ENCODE results near the gene CLEC16A.
A peak's percentile ranks its signal among the peaks of the same experiment; 100 is the strongest.

The CLEC16A gene

GRCh38 chr16:11164482-11165270 is 220.3 kb downstream of the CLEC16A start:
- DNase-seq: no peak

DNA sequence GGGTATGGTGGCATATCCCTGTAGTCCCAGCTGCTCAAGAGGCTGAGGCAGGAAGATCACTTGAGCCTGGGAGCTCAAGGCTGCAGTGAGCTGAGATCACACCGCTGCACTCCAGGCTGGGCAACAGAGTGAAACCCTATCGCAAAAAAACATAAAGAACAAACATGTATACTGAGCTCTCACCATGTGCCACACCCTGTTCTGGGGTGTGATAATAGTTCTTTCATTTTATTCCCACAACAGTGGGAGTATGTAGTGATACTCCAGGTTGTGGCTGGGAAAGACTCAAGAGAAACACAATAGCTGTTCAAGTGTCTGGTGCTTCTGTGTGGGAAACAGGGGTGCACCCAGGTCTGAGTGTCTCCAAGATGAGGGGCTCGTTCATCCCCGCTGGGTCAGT is 221.0 kb downstream of the CLEC16A start:
- DNase-seq: no peak

GRCh38 chr16:11165894-11166665 is 221.7 kb downstream of the CLEC16A start:
- no peak for DNase-seq

DNA sequence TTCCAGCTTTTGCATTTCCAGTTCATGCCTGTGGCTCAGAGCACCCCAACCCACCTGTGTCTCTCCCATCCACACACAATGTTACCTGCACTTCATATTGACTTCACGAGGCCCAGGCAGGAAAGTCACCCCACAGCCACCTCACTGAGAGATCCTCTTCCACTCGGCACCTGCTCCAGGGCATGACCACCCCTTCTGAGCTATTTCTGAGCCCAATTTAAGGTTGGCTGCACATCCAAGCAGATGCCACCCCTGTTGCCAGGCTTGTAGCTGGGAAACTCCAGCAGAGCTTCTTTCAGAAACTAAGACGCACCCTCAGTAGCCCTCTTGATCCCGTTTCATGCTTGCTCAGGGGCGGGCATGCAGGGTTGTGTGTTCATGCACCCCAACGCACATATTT is 223.2 kb downstream of the CLEC16A start:
- DNase-seq: no peak

- peak; percentile 36 for DNase-seq
These were observed 224.2 kb downstream of the CLEC16A start for GRCh38 chr16:11168386-11169051.

- DNase-seq: no peak
These were observed 225.3 kb downstream of the CLEC16A start for GRCh38 chr16:11169641-11170040.

- DNase-seq: no peak
These were observed 225.8 kb downstream of the CLEC16A start for GRCh38 chr16:11170201-11170600.

DNA sequence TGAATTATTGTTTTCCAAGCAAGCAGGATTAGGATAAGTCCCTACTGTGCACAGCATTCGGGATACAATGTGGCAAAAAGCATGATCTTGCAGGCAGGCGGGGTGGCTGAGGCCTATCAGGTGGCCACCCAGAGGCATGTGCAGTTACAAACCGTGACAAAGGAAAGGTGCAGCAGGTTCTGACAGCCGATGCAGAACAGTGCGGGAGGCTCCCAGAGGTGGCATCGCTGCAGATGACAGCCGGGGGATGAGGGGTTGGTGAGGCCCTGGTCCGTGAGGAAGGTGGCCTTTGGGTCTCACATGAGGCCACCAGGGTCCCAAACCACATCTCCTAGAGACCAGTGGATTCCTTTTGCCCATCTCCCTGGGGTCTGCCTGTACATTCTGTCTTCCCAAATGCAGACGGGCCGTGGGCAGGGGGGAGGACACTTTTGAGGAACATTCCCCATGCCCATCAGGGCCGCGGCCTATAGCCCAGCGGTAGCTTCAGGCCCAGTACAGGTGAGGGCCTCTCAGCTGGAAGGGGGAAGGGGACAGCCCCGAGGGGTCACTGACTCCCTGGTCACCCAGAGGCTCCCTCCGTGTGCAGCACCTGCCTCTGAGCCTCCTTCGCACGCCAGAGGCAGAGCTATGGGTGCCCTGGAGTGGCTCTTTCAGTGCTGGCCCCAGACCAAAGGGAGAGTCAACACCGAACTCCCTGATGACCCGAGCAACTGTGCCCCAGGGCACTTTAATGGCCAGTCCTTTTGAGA is 226.5 kb downstream of the CLEC16A start:
- DNase-seq: no peak

GRCh38 chr16:11171448-11171709 is 227.0 kb downstream of the CLEC16A start:
- DNase-seq: no peak

GRCh38 chr16:11171757-11172299 is 227.5 kb downstream of the CLEC16A start:
- no peak for DNase-seq

GRCh38 chr16:11173426-11173825 is 229.1 kb downstream of the CLEC16A start:
- DNase-seq: no peak

DNA sequence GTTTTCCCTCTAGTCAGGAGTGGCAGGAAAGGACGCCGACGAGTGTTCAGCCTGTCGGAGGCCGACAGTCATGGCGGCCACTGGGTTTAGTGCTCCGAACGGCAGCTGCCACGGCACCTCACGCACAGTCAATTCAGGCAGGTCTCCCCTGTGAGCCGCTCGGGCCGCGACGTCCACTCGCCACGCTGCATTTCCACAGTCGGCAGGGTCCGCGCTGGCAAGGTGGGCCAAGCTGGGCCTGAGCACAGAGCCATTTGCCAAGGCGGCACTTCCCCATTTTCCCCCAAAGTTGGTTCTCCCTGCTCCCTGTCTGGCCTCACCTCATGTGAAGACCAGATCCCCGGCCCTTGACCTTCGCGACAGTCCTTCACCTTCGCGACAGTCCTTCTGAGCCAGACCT is 229.8 kb downstream of the CLEC16A start:
- no peak for DNase-seq

- DNase-seq: no peak
These were observed 230.9 kb downstream of the CLEC16A start for GRCh38 chr16:11175106-11175786.

- DNase-seq: no peak
These were observed 231.5 kb downstream of the CLEC16A start for GRCh38 chr16:11175787-11176341.

GRCh38 chr16:11177578-11178160 is 233.3 kb downstream of the CLEC16A start:
- DNase-seq: no peak

- no peak for DNase-seq
These were observed 234.1 kb downstream of the CLEC16A start for GRCh38 chr16:11178424-11178823.

DNA sequence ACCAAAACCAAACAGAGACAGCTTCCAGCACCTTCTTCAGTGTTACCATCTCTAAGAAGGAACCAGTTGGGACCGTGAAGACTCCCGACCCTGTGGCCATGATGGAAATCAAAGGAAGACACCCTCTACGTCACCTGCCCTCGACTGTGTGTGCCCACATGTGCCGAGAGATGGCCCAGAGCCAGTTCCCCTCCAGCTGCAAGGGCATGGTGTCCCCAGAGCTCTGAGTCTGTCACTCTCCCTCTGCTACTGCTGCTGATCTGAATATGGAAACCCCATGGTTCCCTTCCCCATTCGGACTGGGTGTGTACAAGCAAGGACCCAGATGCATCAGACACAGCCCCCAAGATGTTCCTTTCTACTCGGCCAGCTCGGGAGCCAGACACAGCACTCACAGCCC is 235.2 kb downstream of the CLEC16A start:
- no peak for DNase-seq

- DNase-seq: no peak
These were observed 236.1 kb downstream of the CLEC16A start for GRCh38 chr16:11180489-11180888.

DNA sequence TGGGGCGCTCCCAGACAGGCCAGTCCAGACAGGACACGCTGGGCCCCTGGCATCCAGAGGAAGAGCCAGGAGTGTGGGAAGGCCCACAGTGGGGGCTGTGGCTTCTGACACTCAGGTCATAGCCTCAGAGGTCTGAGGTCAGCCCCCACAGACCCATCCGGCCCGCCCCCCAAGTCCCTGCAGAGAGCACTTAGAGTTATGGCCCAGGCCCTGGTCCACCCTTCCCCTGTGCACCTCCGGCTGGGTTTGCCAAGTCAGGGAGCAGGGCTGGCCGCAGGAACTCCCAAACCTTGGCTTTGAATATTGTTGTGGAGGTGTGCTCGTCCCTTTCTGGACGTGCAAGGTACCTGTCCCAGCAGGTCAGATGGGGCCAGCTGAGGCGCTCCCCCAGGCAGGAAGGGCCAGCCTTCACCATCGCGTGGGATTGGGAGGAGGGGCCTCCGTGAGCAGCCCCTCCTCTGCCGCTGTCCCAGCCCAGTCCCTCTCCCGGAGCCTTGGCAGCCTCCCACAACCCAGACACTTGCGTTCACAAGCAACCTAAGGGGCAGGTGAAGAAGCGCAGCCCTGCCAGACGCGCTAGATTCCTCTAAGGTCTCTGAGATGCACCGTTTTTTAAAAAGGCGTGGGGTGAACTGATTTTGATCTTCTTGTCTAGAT is 237.0 kb downstream of the CLEC16A start:
- DNase-seq: no peak

DNA sequence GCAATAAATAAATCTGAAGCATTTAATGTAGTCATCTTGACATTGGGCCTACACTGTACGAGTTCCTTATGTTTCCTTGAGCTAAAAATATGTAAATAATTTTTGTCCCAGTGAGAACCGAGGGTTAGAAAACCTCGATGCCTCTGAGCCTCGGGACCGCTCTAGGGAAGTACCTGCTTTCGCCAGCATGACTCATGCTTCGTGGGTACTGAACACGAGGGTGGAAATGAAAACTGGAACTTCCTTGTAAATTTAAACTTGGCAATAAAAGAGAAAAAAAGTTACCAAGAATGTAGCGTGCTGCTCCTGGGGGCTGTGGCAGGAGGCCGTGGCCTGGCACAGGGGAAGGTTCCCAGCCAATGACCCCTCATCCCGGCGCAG is 237.5 kb downstream of the CLEC16A start:
- no peak for DNase-seq

DNA sequence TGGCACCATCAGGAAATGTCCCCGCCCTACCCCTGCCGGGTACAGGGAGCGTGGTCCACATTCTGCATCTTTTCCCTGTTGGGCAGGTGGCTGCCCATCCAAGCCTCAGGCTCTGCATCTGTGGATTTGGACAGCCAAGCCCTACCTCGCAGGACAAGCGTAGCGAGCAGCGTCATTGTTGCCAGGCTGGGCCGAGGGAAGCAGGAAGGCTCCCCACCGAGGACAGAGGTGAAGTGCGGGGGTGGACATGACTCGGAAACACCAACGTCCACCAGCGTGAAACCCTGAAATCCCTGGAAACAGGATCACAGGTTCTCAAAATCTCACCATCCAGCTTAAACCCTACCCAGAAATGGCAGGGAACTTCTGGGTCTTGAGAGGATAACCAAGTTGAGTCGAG is 238.0 kb downstream of the CLEC16A start:
- no peak for DNase-seq
